ENCODE measurements around the gene TBR1.
A peak's percentile ranks its signal among the peaks of the same experiment; 100 is the strongest.

Gene TBR1

DNA sequence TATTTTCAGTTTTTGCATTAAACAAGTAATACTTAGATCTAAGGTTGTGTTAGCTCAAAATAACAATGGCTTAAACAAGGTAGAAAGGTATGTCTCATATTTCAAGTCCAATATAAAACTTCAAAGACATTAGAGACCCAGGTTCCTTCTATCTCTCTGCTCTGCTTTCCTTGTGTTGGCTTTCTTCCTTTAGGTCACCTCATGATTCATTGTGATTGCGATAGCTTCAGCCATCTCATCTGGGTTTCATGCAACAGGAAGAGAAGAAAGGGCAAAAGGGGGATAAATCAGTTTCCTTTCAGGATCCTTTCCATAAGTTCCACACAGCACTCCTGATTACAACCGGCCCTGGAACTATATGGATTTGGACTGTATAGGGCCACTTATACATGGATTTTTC is 16.0 kb upstream of the TBR1 start:
- no peaks in the 10 kb centered on the region for H3K9me3 Mint-ChIP-seq
- peaks cover 35% of the 10 kb centered on the region for H3K36me3 Mint-ChIP-seq (ENCODE audit: low read depth)
- H3K27me3 Mint-ChIP-seq (ENCODE audit: low read depth), result no peaks in the 10 kb centered on the region
- peaks cover 2% of the 10 kb centered on the region for H3K4me1 Mint-ChIP-seq (ENCODE audit: low read depth)
- H3K27ac Mint-ChIP-seq, result no peak overlapping the region
- H3K4me3 Mint-ChIP-seq, result no peak overlapping the region

DNA sequence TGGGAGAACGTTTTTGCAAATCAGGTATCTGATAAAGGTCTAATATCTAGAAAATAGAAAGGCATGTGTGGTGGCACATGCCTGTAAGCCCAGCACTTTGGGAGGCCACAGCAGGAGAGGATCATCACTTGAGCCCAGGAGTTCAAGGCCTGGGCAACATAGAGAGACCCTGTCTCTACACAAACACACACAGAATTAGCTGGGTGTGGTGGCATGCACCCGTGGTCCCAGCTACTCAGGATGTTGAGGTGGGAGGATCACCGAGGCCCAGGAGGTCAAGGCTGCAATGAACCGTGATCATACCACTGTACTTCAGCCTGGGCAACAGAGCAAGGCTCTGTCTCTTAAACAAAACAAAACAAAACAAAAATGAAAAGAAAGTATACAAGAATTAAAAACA is 13.8 kb upstream of the TBR1 start:
- H3K4me1 Mint-ChIP-seq (ENCODE audit: low read depth), result peaks cover 2% of the 10 kb centered on the region
- no peak overlapping the region for H3K27ac Mint-ChIP-seq
- no peaks in the 10 kb centered on the region for H3K9me3 Mint-ChIP-seq
- H3K36me3 Mint-ChIP-seq (ENCODE audit: low read depth), result peaks cover 19% of the 10 kb centered on the region
- no peak overlapping the region for H3K4me3 Mint-ChIP-seq
- H3K27me3 Mint-ChIP-seq (ENCODE audit: low read depth), result no peaks in the 10 kb centered on the region

DNA sequence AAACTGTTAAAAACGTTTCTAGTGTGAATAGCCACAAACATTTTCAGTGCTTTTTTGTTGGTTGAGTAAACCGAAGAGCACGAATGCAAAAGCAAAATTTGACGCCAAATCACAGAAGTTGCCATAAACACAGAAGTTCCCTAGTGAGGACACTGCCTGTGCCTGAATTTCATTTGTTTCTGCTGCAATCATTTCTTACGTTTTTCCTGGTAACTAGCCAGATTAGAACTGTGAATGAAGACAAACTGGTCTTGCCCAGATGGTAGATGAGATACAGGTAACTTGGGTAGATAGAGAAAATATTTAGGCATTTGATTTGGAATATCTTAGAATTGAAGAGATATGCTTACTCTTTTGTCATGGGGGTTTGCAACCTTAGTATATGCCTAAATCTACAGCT is 9.8 kb upstream of the TBR1 start:
- H3K9me3 Mint-ChIP-seq, result no peaks in the 10 kb centered on the region
- H3K4me1 Mint-ChIP-seq (ENCODE audit: low read depth), result no peaks in the 10 kb centered on the region
- peaks cover 14% of the 10 kb centered on the region for H3K36me3 Mint-ChIP-seq (ENCODE audit: low read depth)
- H3K27ac Mint-ChIP-seq, result no peak overlapping the region
- H3K27me3 Mint-ChIP-seq (ENCODE audit: low read depth), result no peaks in the 10 kb centered on the region
- no peak overlapping the region for H3K4me3 Mint-ChIP-seq

DNA sequence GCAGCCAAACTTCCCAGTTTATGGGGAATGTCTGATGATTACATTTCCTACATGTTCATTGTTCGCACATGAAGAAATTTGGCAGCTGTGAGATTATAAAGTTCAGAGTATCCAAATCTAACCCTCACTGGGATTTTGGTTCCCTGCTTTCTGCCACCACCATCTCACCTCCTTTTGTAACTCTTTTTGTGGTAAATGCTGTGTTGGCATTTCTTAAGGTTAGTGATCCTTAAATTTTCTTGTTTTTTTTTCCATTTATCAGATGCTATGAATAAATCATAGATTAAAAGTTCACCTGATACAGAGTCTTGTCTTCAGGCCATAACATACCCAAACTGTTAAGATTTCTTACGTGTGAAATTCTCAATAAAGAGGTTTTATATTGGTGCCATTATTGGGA is 8.5 kb upstream of the TBR1 start:
- no peaks in the 10 kb centered on the region for H3K9me3 Mint-ChIP-seq
- no peak overlapping the region for H3K4me3 Mint-ChIP-seq
- H3K27ac Mint-ChIP-seq, result no peak overlapping the region
- peaks cover 4% of the 10 kb centered on the region for H3K4me1 Mint-ChIP-seq (ENCODE audit: low read depth)
- H3K36me3 Mint-ChIP-seq (ENCODE audit: low read depth), result peaks cover 16% of the 10 kb centered on the region
- no peaks in the 10 kb centered on the region for H3K27me3 Mint-ChIP-seq (ENCODE audit: low read depth)

DNA sequence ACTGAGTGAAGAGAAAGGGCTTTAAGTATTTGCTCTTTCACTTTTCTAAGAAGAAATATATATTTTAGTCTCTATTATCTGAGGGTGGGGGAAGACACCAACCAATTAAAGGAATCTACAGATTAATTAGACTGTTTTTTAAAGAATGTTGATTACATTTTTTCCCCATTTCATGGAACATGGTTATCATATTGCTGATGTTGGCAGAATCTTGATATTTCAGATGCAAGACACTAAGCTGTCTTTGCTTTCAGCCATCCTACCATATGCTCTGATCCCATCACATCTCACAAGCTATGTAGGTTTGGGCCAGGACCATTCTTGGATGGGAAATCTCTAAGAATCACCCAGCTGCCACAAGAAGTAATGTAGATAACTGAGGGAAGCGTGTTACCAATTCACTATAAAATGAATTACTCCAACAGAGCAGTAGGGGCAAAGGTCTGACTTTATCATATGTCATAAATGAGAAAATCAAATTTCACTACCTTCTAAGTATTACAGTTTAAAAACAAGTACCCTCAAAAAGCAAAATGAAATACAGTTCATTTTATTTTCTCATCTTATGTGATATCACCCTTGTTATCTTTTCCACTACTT is 6.7 kb upstream of the TBR1 start:
- Mint-ChIP-seq H3K4me1 (ENCODE audit: low read depth) (peaks cover 9% of the 10 kb centered on the region), H3K9me3 (no peaks in the 10 kb centered on the region), H3K27ac (no peak overlapping the region), H3K36me3 (ENCODE audit: low read depth) (peaks cover 20% of the 10 kb centered on the region), H3K4me3 (no peak overlapping the region), H3K27me3 (ENCODE audit: low read depth) (peaks cover 8% of the 10 kb centered on the region)

DNA sequence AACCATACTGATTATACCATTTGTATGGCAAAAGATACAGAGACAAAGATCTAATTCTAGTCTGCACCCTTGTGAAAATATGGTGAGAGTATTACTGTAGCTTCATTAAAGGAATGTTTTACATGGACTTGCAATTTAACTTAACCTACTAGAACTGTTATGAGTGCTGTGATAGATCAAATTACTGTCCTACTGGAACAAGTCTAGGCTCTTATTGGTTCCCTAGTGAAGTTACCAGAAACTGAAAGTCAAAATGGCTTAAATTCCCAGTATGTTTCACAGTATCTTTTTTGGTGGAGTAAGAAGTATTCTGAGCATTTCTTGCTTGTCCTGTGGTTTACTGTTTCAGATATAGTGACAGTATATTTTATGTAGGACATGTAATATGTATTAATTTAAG is 3.8 kb upstream of the TBR1 start:
- Mint-ChIP-seq H3K27ac (no peak overlapping the region), H3K4me3 (no peak overlapping the region), H3K4me1 (ENCODE audit: low read depth) (peaks cover 30% of the 10 kb centered on the region), H3K36me3 (ENCODE audit: low read depth) (peaks cover 27% of the 10 kb centered on the region), H3K27me3 (ENCODE audit: low read depth) (peaks cover 34% of the 10 kb centered on the region), H3K9me3 (no peaks in the 10 kb centered on the region)

DNA sequence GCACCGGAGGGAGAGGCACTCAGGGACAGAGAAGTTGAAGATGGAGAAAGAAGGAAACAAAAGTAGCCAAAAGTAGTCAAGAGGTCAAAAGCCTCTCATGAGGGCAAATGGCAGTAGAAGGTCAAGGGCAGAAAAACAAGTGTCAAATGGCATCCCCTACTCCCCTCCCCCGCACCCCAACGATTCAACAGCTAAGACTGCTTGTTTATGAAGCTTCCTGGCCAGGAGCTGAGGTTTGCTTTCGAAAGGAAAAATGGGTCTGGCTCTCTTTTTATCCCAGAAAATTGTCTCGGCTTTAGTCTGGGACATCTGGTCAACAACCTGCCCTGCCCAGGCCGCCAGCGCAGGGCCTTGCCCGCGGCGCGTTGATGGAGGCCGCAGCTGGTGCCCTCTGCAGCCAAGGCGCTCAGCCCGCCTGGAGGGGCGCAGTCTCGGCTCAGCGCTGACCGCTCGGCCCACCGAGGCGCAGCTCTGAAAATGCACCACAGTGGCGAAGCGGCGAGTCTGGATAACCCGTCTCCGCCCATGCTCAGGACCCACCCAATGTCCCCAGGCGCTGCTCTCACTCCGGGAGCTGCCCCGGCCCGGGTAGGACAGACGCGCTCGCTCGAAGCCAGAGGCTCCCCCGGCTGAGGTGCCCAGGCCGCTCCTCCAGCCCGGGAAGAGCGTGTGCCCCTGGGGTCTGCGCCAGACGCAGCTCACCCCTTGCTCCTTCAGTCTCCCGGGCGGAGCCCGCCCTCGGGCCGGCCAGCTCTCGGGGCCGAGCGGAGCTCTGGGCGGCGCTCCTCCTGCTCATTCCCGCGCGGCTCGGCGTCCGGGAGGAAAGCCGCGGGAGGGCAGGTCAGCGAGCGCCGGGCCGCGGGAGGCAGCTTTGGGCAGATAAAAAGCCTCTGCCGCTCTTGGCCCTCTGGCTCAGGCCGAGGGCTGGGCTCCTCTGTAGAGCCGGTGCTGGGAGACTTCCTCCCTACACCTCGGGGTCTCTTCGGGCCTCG is 1.8 kb upstream of the TBR1 start:
- Mint-ChIP-seq H3K27ac (no peak overlapping the region), H3K36me3 (ENCODE audit: low read depth) (peaks cover 24% of the 10 kb centered on the region), H3K4me3 (peak overlapping the region; percentile 73), H3K9me3 (no peaks in the 10 kb centered on the region), H3K27me3 (ENCODE audit: low read depth) (peaks cover 54% of the 10 kb centered on the region), H3K4me1 (ENCODE audit: low read depth) (peaks cover 46% of the 10 kb centered on the region)

DNA sequence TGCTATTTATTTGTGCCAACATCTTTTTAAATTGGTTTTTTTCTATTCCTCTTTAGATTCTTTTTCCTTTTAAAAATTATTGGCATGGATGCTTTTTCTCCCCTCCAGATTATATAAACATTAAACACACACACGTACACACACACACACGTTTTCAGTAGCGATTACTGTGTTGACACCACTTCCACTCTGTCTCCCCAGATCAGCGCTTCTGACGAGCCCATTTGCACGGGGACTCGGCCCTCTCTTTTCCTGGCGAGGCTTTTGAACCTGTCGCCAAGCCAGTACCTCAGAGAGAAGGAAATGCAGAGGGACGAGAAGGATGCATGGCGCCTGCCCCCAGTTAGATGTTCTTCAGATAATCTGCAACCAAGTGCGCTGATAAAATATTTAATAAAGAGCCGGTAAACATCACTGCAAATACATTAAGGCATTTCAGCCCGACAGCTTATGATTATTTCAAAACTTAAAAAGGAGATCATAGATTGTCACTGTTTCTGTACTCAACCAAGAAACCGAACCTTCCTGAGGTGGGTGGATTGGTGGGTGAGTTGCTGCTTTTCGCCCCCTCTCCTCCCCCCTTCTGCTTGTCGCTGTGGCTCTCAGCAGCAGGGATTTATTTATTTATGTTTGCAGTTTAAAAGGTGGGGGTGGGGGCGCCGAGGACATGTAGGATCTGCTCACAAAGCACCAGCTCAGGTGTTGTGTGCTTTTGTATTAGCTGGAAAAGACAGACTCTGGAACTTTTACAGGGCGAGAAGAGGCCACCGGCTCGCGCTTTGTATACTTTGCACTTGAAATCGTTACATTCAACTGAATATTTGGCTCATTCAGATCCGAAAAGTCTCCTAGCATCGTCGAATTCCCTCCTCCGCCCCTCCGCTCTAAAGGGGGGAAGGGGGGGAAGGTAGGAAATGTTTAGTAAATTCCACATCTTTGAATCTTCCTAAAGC is 787 bp upstream of the TBR1 start:
- Mint-ChIP-seq H3K36me3 (ENCODE audit: low read depth) (peaks cover 24% of the 10 kb centered on the region), H3K4me3 (peak overlapping the region; percentile 73), H3K27me3 (ENCODE audit: low read depth) (peaks cover 62% of the 10 kb centered on the region), H3K9me3 (no peaks in the 10 kb centered on the region), H3K27ac (no peak overlapping the region), H3K4me1 (ENCODE audit: low read depth) (peaks cover 47% of the 10 kb centered on the region)

DNA sequence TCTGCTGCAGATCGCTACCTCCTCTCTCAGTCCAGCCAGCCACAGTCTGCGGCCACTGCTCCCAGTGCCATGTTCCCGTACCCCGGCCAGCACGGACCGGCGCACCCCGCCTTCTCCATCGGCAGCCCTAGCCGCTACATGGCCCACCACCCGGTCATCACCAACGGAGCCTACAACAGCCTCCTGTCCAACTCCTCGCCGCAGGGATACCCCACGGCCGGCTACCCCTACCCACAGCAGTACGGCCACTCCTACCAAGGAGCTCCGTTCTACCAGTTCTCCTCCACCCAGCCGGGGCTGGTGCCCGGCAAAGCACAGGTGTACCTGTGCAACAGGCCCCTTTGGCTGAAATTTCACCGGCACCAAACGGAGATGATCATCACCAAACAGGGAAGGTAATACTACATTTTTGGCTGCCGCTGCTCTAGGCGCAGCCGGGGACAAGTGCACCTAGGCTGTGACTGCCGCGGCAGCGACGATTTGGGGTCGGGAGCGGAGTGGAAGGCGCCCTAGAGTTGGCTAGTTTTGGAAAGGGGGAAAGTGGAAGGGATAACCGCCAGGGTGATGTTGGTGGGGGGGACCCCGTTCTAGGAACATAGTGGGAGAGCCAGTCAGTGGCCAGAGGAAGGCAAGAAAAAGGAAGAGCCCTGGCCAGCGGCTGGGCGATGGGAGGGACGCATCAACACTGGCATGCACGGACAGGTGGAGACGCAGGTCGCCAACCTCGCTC is 776 bp downstream of the TBR1 start:
- peaks cover 49% of the 10 kb centered on the region for H3K4me1 Mint-ChIP-seq (ENCODE audit: low read depth)
- peaks cover 78% of the 10 kb centered on the region for H3K27me3 Mint-ChIP-seq (ENCODE audit: low read depth)
- H3K27ac Mint-ChIP-seq, result peak overlapping the region; percentile 50
- peak overlapping the region; percentile 76 for H3K4me3 Mint-ChIP-seq
- H3K9me3 Mint-ChIP-seq, result no peaks in the 10 kb centered on the region
- peaks cover 18% of the 10 kb centered on the region for H3K36me3 Mint-ChIP-seq (ENCODE audit: low read depth)

DNA sequence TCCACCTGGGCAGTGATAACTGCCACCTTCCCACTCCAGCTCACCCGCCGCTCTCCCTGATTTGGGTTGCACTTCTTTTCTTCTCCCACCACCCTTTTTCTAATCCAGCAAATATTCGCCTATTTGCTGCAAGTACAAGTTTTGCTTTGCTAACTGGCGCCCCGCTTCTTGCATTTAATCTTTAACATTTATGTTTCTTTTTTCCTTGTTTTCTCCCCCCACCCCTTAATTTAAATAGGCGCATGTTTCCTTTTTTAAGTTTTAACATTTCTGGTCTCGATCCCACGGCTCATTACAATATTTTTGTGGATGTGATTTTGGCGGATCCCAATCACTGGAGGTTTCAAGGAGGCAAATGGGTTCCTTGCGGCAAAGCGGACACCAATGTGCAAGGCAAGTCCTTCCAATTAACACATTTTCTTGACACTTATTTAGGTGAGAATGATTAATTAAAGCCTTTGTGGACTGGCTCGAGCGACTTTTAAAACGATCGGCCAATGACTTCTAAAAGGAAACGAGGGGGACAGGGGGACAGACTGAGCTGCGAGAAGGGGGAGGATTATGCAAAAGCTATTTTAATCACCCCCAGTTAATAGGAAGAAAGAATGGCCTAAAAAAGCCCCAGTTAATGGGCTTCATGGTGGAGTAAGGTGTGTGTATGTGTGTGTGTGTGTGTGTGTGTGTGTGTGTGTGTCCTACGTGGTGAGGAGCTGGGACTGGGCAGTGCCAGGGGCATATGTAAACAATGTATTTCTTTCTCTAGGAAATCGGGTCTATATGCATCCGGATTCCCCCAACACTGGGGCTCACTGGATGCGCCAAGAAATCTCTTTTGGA is 1.6 kb downstream of the TBR1 start:
- Mint-ChIP-seq H3K36me3 (ENCODE audit: low read depth) (peaks cover 18% of the 10 kb centered on the region), H3K27me3 (ENCODE audit: low read depth) (peaks cover 86% of the 10 kb centered on the region), H3K9me3 (no peaks in the 10 kb centered on the region), H3K4me1 (ENCODE audit: low read depth) (peaks cover 46% of the 10 kb centered on the region), H3K4me3 (peak overlapping the region; percentile 33), H3K27ac (peak overlapping the region; percentile 22)

DNA sequence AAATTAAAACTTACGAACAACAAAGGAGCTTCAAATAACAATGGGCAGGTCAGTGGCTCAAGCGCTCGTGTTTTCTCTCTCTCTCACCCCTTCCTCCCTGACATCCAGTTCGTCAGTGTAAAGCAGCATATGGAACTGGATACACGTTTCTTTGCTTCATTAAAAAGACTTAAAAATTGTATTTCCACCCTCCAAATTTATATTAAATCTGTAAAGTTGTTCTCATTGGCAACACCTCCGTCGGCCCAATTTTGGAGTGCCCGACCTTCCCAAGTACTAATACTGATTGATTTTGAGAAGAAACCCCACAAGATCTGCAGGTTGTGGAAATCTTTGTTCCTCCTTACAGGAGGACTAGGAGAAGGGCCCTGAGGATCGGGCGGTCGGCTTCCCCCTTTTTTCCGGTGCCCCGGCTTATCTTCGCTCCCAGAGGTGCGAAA is 2.2 kb downstream of the TBR1 start:
- peak overlapping the region; percentile 27 for H3K27ac Mint-ChIP-seq
- H3K4me3 Mint-ChIP-seq, result peak overlapping the region; percentile 8
- no peaks in the 10 kb centered on the region for H3K9me3 Mint-ChIP-seq
- peaks cover 50% of the 10 kb centered on the region for H3K4me1 Mint-ChIP-seq (ENCODE audit: low read depth)
- peaks cover 15% of the 10 kb centered on the region for H3K36me3 Mint-ChIP-seq (ENCODE audit: low read depth)
- peaks cover 92% of the 10 kb centered on the region for H3K27me3 Mint-ChIP-seq (ENCODE audit: low read depth)

DNA sequence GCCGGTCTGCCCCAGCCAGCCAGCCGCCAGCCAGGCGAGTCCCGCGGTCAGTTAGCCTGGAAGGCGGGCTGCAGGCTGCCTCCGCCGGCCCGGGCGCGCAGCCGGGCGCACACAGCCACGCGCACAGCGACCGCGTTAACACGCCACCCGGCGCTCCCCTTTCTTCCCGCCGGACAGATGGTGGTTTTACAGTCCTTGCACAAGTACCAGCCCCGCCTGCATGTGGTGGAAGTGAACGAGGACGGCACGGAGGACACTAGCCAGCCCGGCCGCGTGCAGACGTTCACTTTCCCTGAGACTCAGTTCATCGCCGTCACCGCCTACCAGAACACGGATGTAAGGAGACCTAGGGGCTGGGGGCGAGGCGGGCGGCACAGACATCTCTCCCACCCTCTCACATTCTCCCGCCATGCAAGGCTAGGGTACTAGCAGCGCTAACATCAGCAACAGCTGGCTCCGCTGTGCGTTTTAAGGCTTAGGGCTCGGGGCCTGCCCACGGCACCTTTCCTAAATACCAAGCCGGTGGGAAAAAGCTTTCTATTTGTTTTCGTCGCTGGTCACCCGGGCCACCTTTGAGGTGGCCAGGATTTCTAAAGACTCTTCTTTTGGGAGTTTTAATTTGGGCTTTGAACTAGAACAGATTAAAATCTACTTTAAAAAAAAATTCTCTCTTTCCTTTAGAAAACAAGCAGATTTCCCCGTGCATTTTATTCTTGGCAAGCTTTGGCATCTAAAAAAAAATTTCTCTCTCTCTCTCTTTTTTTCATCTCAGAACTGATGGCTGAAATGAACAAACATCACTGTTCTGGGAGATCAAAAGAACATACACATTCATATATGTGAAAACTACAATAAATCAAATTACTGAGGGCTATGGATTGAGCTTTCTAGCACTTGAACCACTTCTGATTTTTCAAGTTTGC is 2.9 kb downstream of the TBR1 start:
- Mint-ChIP-seq H3K36me3 (ENCODE audit: low read depth) (peaks cover 12% of the 10 kb centered on the region), H3K4me3 (peak overlapping the region; percentile 74), H3K27me3 (ENCODE audit: low read depth) (peaks cover 89% of the 10 kb centered on the region), H3K27ac (peak overlapping the region; percentile 66), H3K9me3 (no peaks in the 10 kb centered on the region), H3K4me1 (ENCODE audit: low read depth) (peaks cover 45% of the 10 kb centered on the region)

All from T-helper 1 cell treated with Interleukin-12 subunit alpha and Interleukin-12 subunit beta and Interleukin-4 antibody, amounts not matched to agents 30 μg/mL and 1 μg/mL, for 36 hours (primary cell).